Liver (tissue), 9 donors: Measurements from ENCODE around the gene LRRFIP1. TPM values are rescaled to one million over a fixed set of nuclear protein-coding genes. Genes with fewer than 3 reads are reported as not detected.

ENCODE experiments used
- DNase-seq: peaks from one replicate; pipeline ENCODE4 v3.0.0-alpha.2; 2017; ENCODE audit warnings: low spot score
- H3K27ac ChIP-seq, 2 donors: one replicate each; pipeline ENCODE4 v1.7.0; 2013; ENCODE audit warnings: inconsistent platforms in 2 of 2, low read length in 2 of 2, control low read depth in 1 of 2, low read depth in 1 of 2, mild to moderate bottlenecking in 1 of 2
- H3K27me3 ChIP-seq, 4 donors: one replicate each; pipeline versions ENCODE4 v1.6.1 to v1.7.0; 2013; ENCODE audit warnings: low read length in 3 of 4, inconsistent platforms in 1 of 4, mild to moderate bottlenecking in 1 of 4, moderate library complexity in 1 of 4; ENCODE audit not compliant: control insufficient read depth in 4 of 4, insufficient read depth in 4 of 4
- H3K36me3 ChIP-seq, 4 donors: one replicate each; pipeline versions ENCODE4 v1.6.1 to v1.7.0; 2013; ENCODE audit warnings: low read length in 3 of 4, mild to moderate bottlenecking in 3 of 4, low read depth in 1 of 4, moderate library complexity in 1 of 4; ENCODE audit not compliant: control insufficient read depth in 4 of 4, insufficient read depth in 3 of 4
- H3K4me1 ChIP-seq, 4 donors: one replicate each; pipeline versions ENCODE4 v1.6.1 to v1.7.0; 2013; ENCODE audit warnings: low read length in 3 of 4, mild to moderate bottlenecking in 3 of 4, moderate library complexity in 1 of 4; ENCODE audit not compliant: control insufficient read depth in 4 of 4, insufficient read depth in 4 of 4
- H3K4me3 ChIP-seq, 3 donors: one replicate each; pipeline versions ENCODE4 v1.6.1 to v1.7.0; 2013; ENCODE audit warnings: low read length in 3 of 3, control low read depth in 1 of 3, low read depth in 1 of 3, mild to moderate bottlenecking in 1 of 3
- H3K9ac ChIP-seq, 2 donors: one replicate each; pipeline ENCODE4 v1.7.0; 2013; ENCODE audit warnings: low read length in 2 of 2, mild to moderate bottlenecking in 2 of 2, moderate library complexity in 2 of 2, control low read depth in 1 of 2, low read depth in 1 of 2
- H3K9me3 ChIP-seq, 4 donors: one replicate each; pipeline versions ENCODE4 v1.6.1 to v1.7.0; 2013; ENCODE audit warnings: low read length in 3 of 4; ENCODE audit not compliant: control insufficient read depth in 4 of 4
- ATF3 ChIP-seq: IDR thresholded peaks from 2 replicates; pipeline ENCODE4 v1.6.1; 2016; ENCODE audit warnings: antibody characterized with exemption
- CTCF ChIP-seq: fragments of 150-350 bp; IDR thresholded peaks from 2 replicates; pipeline ENCODE4 v1.5.1; 2017; ENCODE audit warnings: improper control_type of control experiment, low read depth, low read length; ENCODE audit not compliant: missing input control
- EGR1 ChIP-seq, 2 donors: IDR thresholded peaks; 2 replicates each; pipeline ENCODE4 v1.6.1; 2016 to 2018; ENCODE audit warnings: antibody characterized with exemption in 2 of 2, low read depth in 2 of 2
- FOXA1 ChIP-seq: IDR thresholded peaks from 2 replicates; pipeline ENCODE4 v1.6.1; 2016; ENCODE audit warnings: antibody characterized with exemption
- FOXA2 ChIP-seq: IDR thresholded peaks from 2 replicates; pipeline ENCODE4 v1.6.1; 2016; ENCODE audit warnings: antibody characterized with exemption
- HNF4G ChIP-seq: IDR thresholded peaks from 2 replicates; pipeline ENCODE4 v1.6.1; 2016; ENCODE audit warnings: antibody characterized with exemption
- JUND ChIP-seq, 2 donors: IDR thresholded peaks; 2 replicates each; pipeline ENCODE4 v1.6.1; 2016; ENCODE audit warnings: antibody characterized with exemption in 2 of 2
- NR2F2 ChIP-seq: IDR thresholded peaks from 2 replicates; pipeline ENCODE4 v1.6.1; 2016; ENCODE audit warnings: antibody characterized with exemption
- RAD21 ChIP-seq, 2 donors: IDR thresholded peaks; 2 replicates each; pipeline ENCODE4 v1.6.1; 2016; ENCODE audit warnings: antibody characterized with exemption in 2 of 2, mild to moderate bottlenecking in 2 of 2
- REST ChIP-seq: IDR thresholded peaks from 2 replicates; pipeline ENCODE4 v1.6.1; 2016; ENCODE audit warnings: antibody characterized with exemption, mild to moderate bottlenecking
- RXRA ChIP-seq, 2 donors: IDR thresholded peaks; 2 replicates each; pipeline ENCODE4 v1.6.1; 2017 to 2018; ENCODE audit warnings: antibody characterized with exemption in 2 of 2, mild to moderate bottlenecking in 1 of 2
- SP1 ChIP-seq: IDR thresholded peaks from 2 replicates; pipeline ENCODE4 v1.6.1; 2018; ENCODE audit warnings: antibody characterized with exemption, mild to moderate bottlenecking
- YY1 ChIP-seq: IDR thresholded peaks from 2 replicates; pipeline ENCODE4 v1.6.1; 2016; ENCODE audit warnings: antibody characterized with exemption, mild to moderate bottlenecking
- WGBS: extraction: QIAGEN DNeasy Blood & Tissue Kit; methylation state at CpG from one replicate; pipeline ENCODE4 v1.1.7; 2013; 5-methylcytosine and 5-hydroxymethylcytosine counted together
- polyA plus RNA-seq, 2 donors: library from polyadenylated mRNA; stranded (reverse) in 1 of 2; unstranded in 1 of 2; fragments of 200-250 nt in 1 of 2; fragments of >200 nt in 1 of 2; fragmentation: Nextera tagmentation in 1 of 2; extraction: Ambion mirVana in 1 of 2; gene quantifications; one replicate each; pipeline versions ENCODE4 v1.2.1 to v1.2.3, GENCODE V29; 2013 to 2015
- total RNA-seq, 2 donors: library from RNA; depleted of rRNA; stranded (reverse); fragments of >200 nt; gene quantifications; one replicate each; pipeline ENCODE4 v1.2.3, GENCODE V29; 2014
- donor health status: healthy.
- donor health status: healthy.
- donor health status: healthy.
- donor health status: healthy.
- donor health status: healthy.

The LRRFIP1 gene
- total and polyA plus RNA-seq, 4 donors, result 13.3 to 56.1 (median 39.1) TPM

GRCh38 chr2:237706257-237706656 lies 78.9 kb downstream of the LRRFIP1 start:
- Histone ChIP-seq H3K27me3 (no peaks in the 10 kb centered on the region), H3K4me1 (peaks cover 2 to 18% (median 8%) of the 10 kb centered on the region in 4 donors), H3K4me3 (no peak overlapping the region), H3K9ac (no peak overlapping the region), H3K27ac (no peak overlapping the region), H3K36me3 (peaks cover 0 to 3% (median 1%) of the 10 kb centered on the region in 4 donors), H3K9me3 (no peaks in the 10 kb centered on the region)
- 99% methylated on average over 5 of the region's 5 CpGs for WGBS
- TF ChIP-seq YY1 (no peak), FOXA1 (no peak), RXRA (IDR thresholded peaks at IDR 0.05) (no peak), RAD21 (IDR thresholded peaks at IDR 0.05) (no peak), CTCF (no peak)
- DNase-seq, result no peak

GRCh38 chr2:237708065-237708398 lies 80.6 kb downstream of the LRRFIP1 start:
- Histone ChIP-seq H3K9ac (no peak overlapping the region), H3K36me3 (peaks cover 0 to 3% (median 2%) of the 10 kb centered on the region in 4 donors), H3K27ac (no peak overlapping the region), H3K4me1 (peaks cover 2 to 11% (median 6%) of the 10 kb centered on the region in 4 donors), H3K4me3 (no peak overlapping the region), H3K9me3 (no peaks in the 10 kb centered on the region), H3K27me3 (no peaks in the 10 kb centered on the region)
- 95% methylated on average over 3 of the region's 3 CpGs for WGBS
- no peak for TF ChIP-seq FOXA1
- TF ChIP-seq SP1, result no peak
- no peak for TF ChIP-seq HNF4G
- TF ChIP-seq RAD21 (IDR thresholded peaks at IDR 0.05), result no peak
- no peak for TF ChIP-seq ATF3
- no peak for TF ChIP-seq REST
- no peak for TF ChIP-seq JUND (IDR thresholded peaks at IDR 0.05)
- TF ChIP-seq RXRA (IDR thresholded peaks at IDR 0.05), result no peak
- no peak for TF ChIP-seq NR2F2
- no peak for TF ChIP-seq EGR1 (IDR thresholded peaks at IDR 0.05; ENCODE audit: low read depth in 2 of 2)
- no peak for TF ChIP-seq CTCF
- no peak for TF ChIP-seq FOXA2
- no peak for TF ChIP-seq YY1
- DNase-seq, result no peak
